ENCODE measurements around the gene MAP2K5. TPM values are rescaled to one million over a fixed set of nuclear protein-coding genes. Genes with fewer than 3 reads are reported as not detected.

Gene MAP2K5
- total and polyA plus RNA-seq, 9 of the 15 experiments (the other 6 are each of a cell fraction or from before 2014, with no cell fraction given) = 0.41 to 16.5 (median 7.5) TPM

DNA sequence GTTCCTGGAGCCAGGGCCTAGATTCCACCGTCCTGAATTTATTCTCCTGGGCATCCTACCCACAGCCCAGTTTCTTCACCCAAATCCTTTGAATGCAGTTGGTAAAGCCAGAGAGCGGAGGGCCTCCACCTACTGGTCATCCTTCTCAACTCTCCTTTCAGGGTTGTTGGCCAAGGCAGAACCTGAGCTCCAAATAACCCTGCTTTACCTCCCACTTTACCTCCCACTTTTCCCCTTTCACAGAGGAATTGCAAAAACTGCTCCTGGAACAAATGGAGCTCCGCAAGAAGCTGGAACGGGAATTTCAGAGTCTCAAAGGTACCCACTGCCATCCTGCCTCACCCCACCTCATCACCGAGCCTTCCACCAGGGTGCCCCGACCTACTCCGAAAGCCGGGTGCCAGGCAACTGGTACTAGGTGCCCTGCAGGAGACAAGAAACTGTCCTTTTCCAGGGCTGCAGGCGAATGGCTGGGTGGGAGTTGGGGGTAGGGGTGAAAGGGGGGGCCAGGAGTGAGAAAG, 289.6 kb downstream of the MAP2K5 start:
- ChIA-PET POLR2A (interaction anchor here (0.7 to 2.3 kb wide), 5 partner anchors 9 to 418 kb away, joined by 3 to 7 read pairs (median 3); no protein-coding TSS in a partner anchor), CTCF (ENCODE audit: low intra/inter-chr PET ratio) (interaction anchor here (0.6 to 5.5 kb wide), 3 partner anchors 330 to 885 kb away, joined by 4 to 39 read pairs (median 13); no protein-coding TSS in a partner anchor)
- in situ Hi-C loops (cut with MboI) = loop anchor here (10.0 kb wide), 1 partner anchor 897 kb away; no protein-coding TSS in a partner anchor
- FAIRE-seq (peak; percentile 32), DNase-seq (ENCODE audit: extremely low read depth in 1 of 4, low spot score in 3 of 4) (peak in 1 of 4 experiments; percentile 35), ATAC-seq (0 out of 3 replicates have a peak, but pooled peaks have one; percentile 13)
- Histone ChIP-seq H3K4me2 (ENCODE audit: insufficient read depth, low read length) (no peak overlapping the region), H3K9me1 (ENCODE audit: control insufficient read depth, insufficient read depth, low read length) (no peaks in the 10 kb centered on the region), H3K4me3 (no peak overlapping the region), H3K27ac (ENCODE audit: extremely low read depth, low read depth, low read length) (no peak overlapping the region), H3K9me3 (replicated peaks; ENCODE audit: control insufficient read depth, insufficient read depth, low read depth, low read length) (no peaks in the 10 kb centered on the region), H3K36me3 (ENCODE audit: control insufficient read depth, insufficient read depth, low read length) (no peaks in the 10 kb centered on the region), H4K20me1 (replicated peaks; ENCODE audit: control insufficient read depth, insufficient read depth, low read length) (no peaks in the 10 kb centered on the region; the same call in 1 of the 2 replicates), H3K79me2 (ENCODE audit: control insufficient read depth, insufficient read depth, low read length) (no peaks in the 10 kb centered on the region), H2AFZ (ENCODE audit: low read depth, low read length) (no peak overlapping the region), H3K4me1 (replicated peaks in 1 of 2; ENCODE audit: control insufficient read depth in 2 of 2, insufficient read depth in 2 of 2, low read length in 2 of 2) (peaks cover 0 to 31% of the 10 kb centered on the region in 2 experiments; a peak in 3 of 5 replicates), H3K9ac (ENCODE audit: insufficient read depth in 1 of 2, low read depth in 2 of 2, low read length in 2 of 2) (no peak overlapping the region; a peak in 1 of 4 replicates), H3K27me3 (ENCODE audit: control insufficient read depth in 2 of 2, insufficient read depth in 2 of 2, low read length in 2 of 2) (peaks cover 2 to 29% of the 10 kb centered on the region in 2 experiments; a peak in 4 of 5 replicates)
- WGBS (ENCODE audit: insufficient coverage, low coverage, missing lambda C conversion rate) = 22% methylated on average over 8 of the region's 9 CpGs
- intact Hi-C loops (cut with micrococcal nuclease) = loop anchor here (5.0 to 10.0 kb wide), 2 partner anchors 527 to 885 kb away; no protein-coding TSS in a partner anchor
- no TSS peak for BruUV-seq (replicated peaks)
- TF ChIP-seq LEF1 (IDR thresholded peaks at IDR 0.05) (no peak), PHTF2 (CRISPR knock-in tag; IDR thresholded peaks at IDR 0.05) (no peak), KDM1A (IDR thresholded peaks at IDR 0.05) (no peak), JUND (IDR thresholded peaks at IDR 0.05; ENCODE audit: borderline replicate concordance, low read depth, low read length) (no peak), JUND (tag; IDR thresholded peaks at IDR 0.05; ENCODE audit: borderline replicate concordance, low read depth, low read length) (no peak), RAD21 (CRISPR knock-in tag; conservative IDR thresholded peaks at IDR 0.05 in 1 of 2, IDR thresholded peaks at IDR 0.05 in 1 of 2) (peak; percentile 19 to 57; a peak in 2 of 4 replicates), FOXA3 (CRISPR knock-in tag; conservative IDR thresholded peaks at IDR 0.05 in 1 of 2, IDR thresholded peaks at IDR 0.05 in 1 of 2) (no peak), ZKSCAN3 (CRISPR knock-in tag; IDR thresholded peaks at IDR 0.05) (no peak), MTA2 (IDR thresholded peaks at IDR 0.05; ENCODE audit: low read depth) (no peak)
- TF ChIP-seq, protein P1, sequence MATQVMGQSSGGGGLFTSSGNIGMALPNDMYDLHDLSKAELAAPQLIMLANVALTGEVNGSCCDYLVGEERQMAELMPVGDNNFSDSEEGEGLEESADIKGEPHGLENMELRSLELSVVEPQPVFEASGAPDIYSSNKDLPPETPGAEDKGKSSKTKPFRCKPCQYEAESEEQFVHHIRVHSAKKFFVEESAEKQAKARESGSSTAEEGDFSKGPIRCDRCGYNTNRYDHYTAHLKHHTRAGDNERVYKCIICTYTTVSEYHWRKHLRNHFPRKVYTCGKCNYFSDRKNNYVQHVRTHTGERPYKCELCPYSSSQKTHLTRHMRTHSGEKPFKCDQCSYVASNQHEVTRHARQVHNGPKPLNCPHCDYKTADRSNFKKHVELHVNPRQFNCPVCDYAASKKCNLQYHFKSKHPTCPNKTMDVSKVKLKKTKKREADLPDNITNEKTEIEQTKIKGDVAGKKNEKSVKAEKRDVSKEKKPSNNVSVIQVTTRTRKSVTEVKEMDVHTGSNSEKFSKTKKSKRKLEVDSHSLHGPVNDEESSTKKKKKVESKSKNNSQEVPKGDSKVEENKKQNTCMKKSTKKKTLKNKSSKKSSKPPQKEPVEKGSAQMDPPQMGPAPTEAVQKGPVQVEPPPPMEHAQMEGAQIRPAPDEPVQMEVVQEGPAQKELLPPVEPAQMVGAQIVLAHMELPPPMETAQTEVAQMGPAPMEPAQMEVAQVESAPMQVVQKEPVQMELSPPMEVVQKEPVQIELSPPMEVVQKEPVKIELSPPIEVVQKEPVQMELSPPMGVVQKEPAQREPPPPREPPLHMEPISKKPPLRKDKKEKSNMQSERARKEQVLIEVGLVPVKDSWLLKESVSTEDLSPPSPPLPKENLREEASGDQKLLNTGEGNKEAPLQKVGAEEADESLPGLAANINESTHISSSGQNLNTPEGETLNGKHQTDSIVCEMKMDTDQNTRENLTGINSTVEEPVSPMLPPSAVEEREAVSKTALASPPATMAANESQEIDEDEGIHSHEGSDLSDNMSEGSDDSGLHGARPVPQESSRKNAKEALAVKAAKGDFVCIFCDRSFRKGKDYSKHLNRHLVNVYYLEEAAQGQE (IDR thresholded peaks at IDR 0.05; ENCODE audit: borderline replicate concordance) = peak; percentile 51; the same call in 1 of the 2 replicates
- TF ChIP-seq, protein P1 (CRISPR knock-in tag; IDR thresholded peaks at IDR 0.05; ENCODE audit: low read depth) = no peak
- TF ChIP-seq, protein P2, sequence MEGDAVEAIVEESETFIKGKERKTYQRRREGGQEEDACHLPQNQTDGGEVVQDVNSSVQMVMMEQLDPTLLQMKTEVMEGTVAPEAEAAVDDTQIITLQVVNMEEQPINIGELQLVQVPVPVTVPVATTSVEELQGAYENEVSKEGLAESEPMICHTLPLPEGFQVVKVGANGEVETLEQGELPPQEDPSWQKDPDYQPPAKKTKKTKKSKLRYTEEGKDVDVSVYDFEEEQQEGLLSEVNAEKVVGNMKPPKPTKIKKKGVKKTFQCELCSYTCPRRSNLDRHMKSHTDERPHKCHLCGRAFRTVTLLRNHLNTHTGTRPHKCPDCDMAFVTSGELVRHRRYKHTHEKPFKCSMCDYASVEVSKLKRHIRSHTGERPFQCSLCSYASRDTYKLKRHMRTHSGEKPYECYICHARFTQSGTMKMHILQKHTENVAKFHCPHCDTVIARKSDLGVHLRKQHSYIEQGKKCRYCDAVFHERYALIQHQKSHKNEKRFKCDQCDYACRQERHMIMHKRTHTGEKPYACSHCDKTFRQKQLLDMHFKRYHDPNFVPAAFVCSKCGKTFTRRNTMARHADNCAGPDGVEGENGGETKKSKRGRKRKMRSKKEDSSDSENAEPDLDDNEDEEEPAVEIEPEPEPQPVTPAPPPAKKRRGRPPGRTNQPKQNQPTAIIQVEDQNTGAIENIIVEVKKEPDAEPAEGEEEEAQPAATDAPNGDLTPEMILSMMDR (IDR thresholded peaks at IDR 0.05 in 2 of 3, conservative IDR thresholded peaks at IDR 0.05 in 1 of 3; ENCODE audit: insufficient read depth in 2 of 3, low read depth in 1 of 3, low read length in 3 of 3) = peak; percentile 31 to 54 (median 52); a peak in 4 of 6 replicates
